Measurements from ENCODE around the gene ITPRIPL1. TPM values are rescaled to one million over a fixed set of nuclear protein-coding genes. Genes with fewer than 3 reads are reported as not detected.

The ITPRIPL1 gene
- total RNA-seq, 4 donors from 2014 or later = 0.75 to 2.1 (median 0.82) TPM; not detected in 1

DNA sequence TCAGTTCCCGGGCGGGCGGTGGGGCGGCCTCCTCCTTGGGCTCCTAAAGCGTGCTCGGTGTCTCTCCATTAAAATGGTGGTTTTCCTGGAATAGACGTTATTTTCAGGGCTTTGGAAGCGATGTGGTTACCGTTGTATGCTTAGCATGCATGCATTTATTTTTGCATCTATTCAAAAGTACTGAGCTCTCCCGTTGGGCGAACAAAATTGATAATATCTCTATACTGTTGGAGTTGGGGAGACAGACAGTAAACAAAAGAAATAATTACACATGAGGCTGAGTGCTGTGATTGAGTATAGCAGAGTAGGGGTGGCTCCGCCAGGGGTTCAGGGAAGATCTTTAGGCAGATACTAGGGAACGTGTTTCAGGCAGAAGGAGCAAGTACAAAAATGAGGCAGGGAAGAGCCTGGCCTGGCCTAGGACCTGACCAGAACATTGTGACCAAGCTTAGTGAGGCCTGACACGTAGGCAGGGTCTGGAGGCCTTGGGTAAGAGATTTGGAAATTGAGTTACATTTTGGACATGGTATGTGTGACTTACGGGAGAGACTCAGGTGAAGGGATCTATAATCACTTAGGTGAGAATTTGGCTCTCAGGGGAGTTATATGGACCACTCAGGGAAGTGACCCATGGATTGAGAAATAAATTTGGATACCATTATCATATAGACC, 11.1 kb downstream of the ITPRIPL1 start:
- Histone ChIP-seq H3K9me3 (no peaks in the 10 kb centered on the region), H3K36me3 (no peaks in the 10 kb centered on the region), H3K4me3 (peak overlapping the region; percentile 67 to 90 (median 76)), H3K4me1 (peaks cover 11 to 13% of the 10 kb centered on the region in 2 donors), H3K27ac (peak overlapping the region; percentile 87 to 96 (median 89)), H3K27me3 (no peaks in the 10 kb centered on the region)
- in situ Hi-C loops (cut with MboI; ENCODE audit: low sequenced_read_pairs in 4 of 4) (no loop called here), intact Hi-C loops (cut with DNase I; ENCODE audit: low total_unique reads) (loop anchor here (10.0 kb wide), 1 partner anchor 71 kb away; the partner anchor contains the start of genes CIAO1 and TMEM127)
- ATAC-seq (no peak), DNase-seq (no peak)
- no peak for TF ChIP-seq CTCF (IDR thresholded peaks at IDR 0.05 in 4 of 5, conservative IDR thresholded peaks at IDR 0.05 in 1 of 5)
- TF ChIP-seq POLR2A (IDR thresholded peaks at IDR 0.05) = no peak

DNA sequence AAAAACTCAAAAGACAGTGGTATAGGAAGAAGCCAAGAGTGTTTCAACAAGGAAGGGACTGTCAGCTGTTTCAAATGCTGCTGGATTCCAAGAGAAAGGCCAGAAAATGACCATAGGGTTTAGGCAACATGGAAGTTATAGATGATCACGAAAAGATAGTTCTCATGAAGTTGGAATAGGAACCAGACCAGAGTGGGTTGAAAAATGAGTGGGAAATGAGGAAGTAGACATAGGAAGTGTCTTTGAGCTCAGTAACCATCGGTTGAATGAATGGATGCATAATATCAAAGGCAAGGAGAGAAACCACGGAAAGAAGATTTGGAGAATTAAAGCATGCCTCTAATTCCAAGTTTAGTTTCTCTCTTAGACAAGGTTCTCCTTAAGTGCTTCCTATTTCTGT, 11.8 kb downstream of the ITPRIPL1 start:
- DNase-seq = no peak
- no peaks in the 10 kb centered on the region for H3K9me3 ChIP-seq
- TF ChIP-seq POLR2A (IDR thresholded peaks at IDR 0.05) (no peak), CTCF (IDR thresholded peaks at IDR 0.05 in 4 of 5, conservative IDR thresholded peaks at IDR 0.05 in 1 of 5) (no peak)
- no peaks in the 10 kb centered on the region for H3K36me3 ChIP-seq
- H3K27me3 ChIP-seq = no peaks in the 10 kb centered on the region
- intact Hi-C loops (cut with DNase I; ENCODE audit: low total_unique reads) (loop anchor here (10.0 kb wide), 1 partner anchor 72 kb away; the partner anchor contains the start of genes CIAO1 and TMEM127), in situ Hi-C loops (cut with MboI; ENCODE audit: low sequenced_read_pairs in 4 of 4) (no loop called here)
- no peak overlapping the region for H3K4me3 ChIP-seq
- no peak overlapping the region for H3K27ac ChIP-seq
- no peak for ATAC-seq
- H3K4me1 ChIP-seq = peaks cover 11 to 13% of the 10 kb centered on the region in 2 donors

DNA sequence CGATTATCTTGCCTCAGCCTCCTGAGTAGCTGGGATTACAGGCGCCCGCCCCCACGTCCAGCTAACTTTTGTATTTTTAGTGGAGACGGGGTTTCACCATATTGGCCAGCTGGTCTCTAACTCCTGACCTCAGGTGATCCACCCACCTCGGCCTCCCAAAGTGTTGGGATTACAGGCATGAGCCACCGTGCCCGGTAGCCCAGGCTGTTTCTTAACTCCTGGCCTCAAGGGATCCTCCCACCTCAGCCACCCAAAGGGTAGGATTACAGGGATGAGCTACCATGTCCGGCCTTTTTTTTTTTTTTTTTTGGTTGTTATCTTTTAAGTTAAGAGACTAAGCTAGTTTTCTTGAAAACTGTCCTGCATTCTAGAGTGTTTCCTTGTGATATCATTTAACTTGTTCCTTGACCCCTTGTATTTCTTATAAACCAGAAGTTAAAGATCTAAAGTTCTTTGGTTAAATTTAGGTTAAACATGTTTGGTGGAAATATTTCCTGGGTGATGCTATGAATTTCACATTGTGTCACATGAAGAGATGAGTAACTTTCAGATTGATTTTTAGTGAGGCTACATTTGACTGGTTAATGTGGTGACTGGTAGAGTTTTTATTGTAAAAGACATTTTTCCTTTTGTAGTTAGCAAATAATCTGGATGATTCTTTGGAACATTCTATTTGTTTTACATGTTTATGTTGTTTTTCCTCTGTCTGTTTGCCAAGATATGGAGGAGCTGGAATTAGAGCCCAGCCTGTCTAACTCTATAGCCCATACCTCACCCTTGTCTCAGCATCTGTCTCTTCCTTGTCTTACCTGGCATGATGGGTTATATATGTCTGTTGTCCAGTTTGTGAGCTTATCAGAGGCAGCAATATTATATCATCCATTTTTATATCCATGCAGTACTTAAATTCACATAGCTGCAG, 15.6 kb downstream of the ITPRIPL1 start:
- TF ChIP-seq POLR2A (IDR thresholded peaks at IDR 0.05) (no peak), CTCF (IDR thresholded peaks at IDR 0.05 in 4 of 5, conservative IDR thresholded peaks at IDR 0.05 in 1 of 5) (no peak)
- H3K9me3 ChIP-seq = no peaks in the 10 kb centered on the region
- DNase-seq (no peak), ATAC-seq (no peak)
- H3K27ac ChIP-seq = no peak overlapping the region
- H3K36me3 ChIP-seq = no peaks in the 10 kb centered on the region
- intact Hi-C loops (cut with DNase I; ENCODE audit: low total_unique reads) = no loop called here
- H3K4me3 ChIP-seq = no peak overlapping the region
- no peaks in the 10 kb centered on the region for H3K27me3 ChIP-seq
- in situ Hi-C loops (cut with MboI; ENCODE audit: low sequenced_read_pairs in 4 of 4) = no loop called here
- peaks cover 4 to 6% of the 10 kb centered on the region in 2 donors for H3K4me1 ChIP-seq

GRCh38 chr2:96341641-96342040, 16.5 kb downstream of the ITPRIPL1 start:
- TF ChIP-seq CTCF (IDR thresholded peaks at IDR 0.05 in 4 of 5, conservative IDR thresholded peaks at IDR 0.05 in 1 of 5) = no peak
- no peak for TF ChIP-seq POLR2A (IDR thresholded peaks at IDR 0.05)
- intact Hi-C loops (cut with DNase I; ENCODE audit: low total_unique reads) = no loop called here
- Histone ChIP-seq H3K4me3 (no peak overlapping the region), H3K4me1 (no peaks in the 10 kb centered on the region), H3K36me3 (no peaks in the 10 kb centered on the region), H3K27me3 (no peaks in the 10 kb centered on the region), H3K27ac (no peak overlapping the region), H3K9me3 (no peaks in the 10 kb centered on the region)
- in situ Hi-C loops (cut with MboI; ENCODE audit: low sequenced_read_pairs in 4 of 4) = no loop called here
- no peak for ATAC-seq
- DNase-seq = no peak

Measured in gastrocnemius medialis (tissue), 4 donors.